PC-3 (cell line): Measurements from ENCODE around the gene FBN3. TPM values are rescaled to one million over a fixed set of nuclear protein-coding genes. Genes with fewer than 3 reads are reported as not detected.
"Not testable (repeated sequence)": the region's sequence is repeated elsewhere in the genome, so short reads cannot be mapped to it uniquely, and the experiment has no call there.

Experiments
- ATAC-seq: fragments of 200-7000 bp; cut with Tn5 transposase; 2 replicates; pipeline ENCODE4 v1.9.1; 2020; ENCODE audit warnings: mild to moderate bottlenecking, moderate library complexity
- BruUV-seq: library from RNA; stranded (reverse); fragments of 400-500 nt; replicated peaks from 2 replicates; lab custom pipeline; 2021; lab: Mats Ljungman, UMichigan
- CTCF ChIA-PET: fragments of 300-600 bp; sonication (Branson Sonifier 250); formaldehyde crosslinking; loops from one replicate; lab custom pipeline; 2022; ENCODE audit warnings: antibody characterized with exemption; lab: Charles Lee
- POLR2A ChIA-PET: fragments of 300-600 bp; sonication (Branson Sonifier 250); formaldehyde crosslinking; loops from one replicate; lab custom pipeline; 2022; ENCODE audit warnings: antibody characterized with exemption; ENCODE audit not compliant: unreplicated experiment; lab: Charles Lee
- DNase-seq: peaks from one replicate; pipeline ENCODE4 v3.0.0-alpha.2; 2015
- H2AFZ ChIP-seq: fragments of 300-600 bp; sonication (generic); 2 replicates; pipeline ENCODE4 v1.6.0; 2016; ENCODE audit warnings: antibody characterized with exemption, low read length
- H3F3A ChIP-seq: fragments of 300-600 bp; sonication (generic); one replicate; pipeline ENCODE4 v1.6.0; 2017; ENCODE audit warnings: antibody characterized with exemption, low read length, control low read depth, mild to moderate bottlenecking; ENCODE audit not compliant: unreplicated experiment
- H3K27ac ChIP-seq: fragments of 300-600 bp; sonication (generic); 2 replicates; pipeline ENCODE4 v1.5.1; 2016; ENCODE audit warnings: mild to moderate bottlenecking, low read length
- H3K27me3 ChIP-seq: fragments of 300-600 bp; sonication (generic); 2 replicates; pipeline ENCODE4 v1.6.1; 2016; ENCODE audit warnings: low read length, mixed read lengths
- H3K36me3 ChIP-seq: fragments of 300-600 bp; sonication (generic); 2 replicates; pipeline ENCODE4 v1.6.1; 2016; ENCODE audit warnings: low read depth, mixed run types, low read length, mixed read lengths
- H3K4me1 ChIP-seq: fragments of 300-600 bp; sonication (generic); 2 replicates; pipeline ENCODE4 v1.5.1; 2016; ENCODE audit warnings: low read length; ENCODE audit not compliant: insufficient read depth
- H3K4me2 ChIP-seq: fragments of 300-600 bp; sonication (generic); 2 replicates; pipeline ENCODE4 v1.6.0; 2016; ENCODE audit warnings: low read length
- H3K4me3 ChIP-seq: fragments of 300-600 bp; sonication (generic); 2 replicates; pipeline ENCODE4 v1.5.1; 2016; ENCODE audit warnings: mild to moderate bottlenecking, low read length, mixed read lengths
- H3K79me2 ChIP-seq: fragments of 300-600 bp; sonication (generic); 2 replicates; pipeline ENCODE4 v1.6.1; 2017; ENCODE audit warnings: low read length, mixed read lengths
- H3K9ac ChIP-seq: fragments of 300-600 bp; sonication (generic); 2 replicates; pipeline ENCODE4 v1.6.0; 2016; ENCODE audit warnings: mild to moderate bottlenecking, low read length
- H3K9me2 ChIP-seq: fragments of 300-600 bp; sonication (generic); replicated peaks from 2 replicates; pipeline ENCODE4 v1.6.1; 2016; ENCODE audit warnings: mixed run types, low read length, mixed read lengths
- H3K9me3 ChIP-seq: fragments of 300-600 bp; sonication (generic); 2 replicates; pipeline ENCODE4 v1.6.1; 2016; ENCODE audit warnings: low read length, mixed read lengths
- H4K20me1 ChIP-seq: fragments of 300-600 bp; sonication (generic); 2 replicates; pipeline ENCODE4 v1.6.1; 2016; ENCODE audit warnings: low read length, mixed read lengths
- CTCF ChIP-seq: fragments of 300-600 bp; sonication (generic); conservative IDR thresholded peaks from 2 replicates; pipeline ENCODE4 v1.5.1; 2017; ENCODE audit warnings: antibody characterized with exemption, low read depth, mild to moderate bottlenecking, low read length
- EZH2 ChIP-seq: fragments of 300-600 bp; sonication (generic); IDR thresholded peaks from one replicate; pipeline ENCODE4 v1.6.1; 2017; ENCODE audit warnings: antibody characterized with exemption, mild to moderate bottlenecking, low read length; ENCODE audit not compliant: unreplicated experiment
- EZH2phosphoT487 ChIP-seq: fragments of 300-600 bp; sonication (generic); IDR thresholded peaks from 2 replicates; pipeline ENCODE4 v1.6.1; 2018; ENCODE audit warnings: mild to moderate bottlenecking, antibody characterized with exemption, low read length, borderline replicate concordance
- intact Hi-C: fragments of 100-400 bp; cut with micrococcal nuclease; formaldehyde crosslinking; loops from 2 replicates; pipeline ENCODE4 v1.9.0; 2023
- total RNA-seq: library from RNA; depleted of rRNA; stranded (reverse); fragments of >200 nt; gene quantifications from 2 replicates; pipeline ENCODE4 v1.2.3, GENCODE V29; 2014

The FBN3 gene
- total RNA-seq, 1 experiment from 2014 or later: under 0.01 TPM

- Histone ChIP-seq H3K4me3 (no peak overlapping the region), H4K20me1 (no peaks in the 10 kb centered on the region), H3K27ac (no peak overlapping the region), H3K9ac (no peak overlapping the region), H3K4me1 (no peaks in the 10 kb centered on the region), H3K9me3 (no peaks in the 10 kb centered on the region), H3K9me2 (no peaks in the 10 kb centered on the region), H3K36me3 (no peaks in the 10 kb centered on the region), H2AFZ (no peak overlapping the region), H3F3A (no peaks in the 10 kb centered on the region), H3K27me3 (no peaks in the 10 kb centered on the region), H3K79me2 (no peaks in the 10 kb centered on the region), H3K4me2 (no peak overlapping the region)
- ChIA-PET POLR2A (no interaction called here), CTCF (no interaction called here)
- DNase-seq: no peak
- no peak for ATAC-seq
- intact Hi-C loops: no loop called here
- no peak for TF ChIP-seq EZH2phosphoT487
- TF ChIP-seq CTCF: no peak
- no peak for TF ChIP-seq EZH2
- no TSS peak for BruUV-seq
These were observed 115.2 kb downstream of the FBN3 start for GRCh38 chr19:8034178-8034525.

- H3K27me3 ChIP-seq, H3F3A ChIP-seq, H3K9me3 ChIP-seq, H4K20me1 ChIP-seq, POLR2A ChIA-PET, H3K4me1 ChIP-seq, CTCF ChIA-PET, H3K4me2 ChIP-seq, H2AFZ ChIP-seq, H3K79me2 ChIP-seq, H3K4me3 ChIP-seq, BruUV-seq, H3K9me2 ChIP-seq, H3K27ac ChIP-seq, intact Hi-C loops, DNase-seq, ATAC-seq, H3K9ac ChIP-seq, H3K36me3 ChIP-seq: not testable (repeated sequence)
These were observed 115.9 kb downstream of the FBN3 start for GRCh38 chr19:8033287-8034177.

- Histone ChIP-seq H3K27ac (no peak overlapping the region), H3K4me2 (no peak overlapping the region), H3K4me1 (no peaks in the 10 kb centered on the region), H4K20me1 (no peaks in the 10 kb centered on the region), H2AFZ (no peak overlapping the region), H3F3A (no peaks in the 10 kb centered on the region), H3K9me3 (no peaks in the 10 kb centered on the region), H3K27me3 (no peaks in the 10 kb centered on the region), H3K36me3 (no peaks in the 10 kb centered on the region), H3K79me2 (no peaks in the 10 kb centered on the region), H3K9me2 (no peaks in the 10 kb centered on the region), H3K4me3 (no peak overlapping the region), H3K9ac (no peak overlapping the region)
- no peak for DNase-seq
- no peak for ATAC-seq
- intact Hi-C loops: no loop called here
- TF ChIP-seq EZH2 (no peak), CTCF (no peak), EZH2phosphoT487 (no peak)
- ChIA-PET CTCF (interaction anchor here (0.5 kb wide), 1 partner anchor 226 kb away, joined by 3 read pairs; no protein-coding TSS in a partner anchor), POLR2A (no interaction called here)
- BruUV-seq: no TSS peak
These were observed 118.4 kb downstream of the FBN3 start for GRCh38 chr19:8030960-8031359.
